AG09319 (cell line): ENCODE measurements around the gene B4GALNT4.

ENCODE experiments used
- DNase-seq: peaks from one replicate; pipeline ENCODE4 v3.0.0-alpha.2; 2010; ENCODE audit warnings: low read depth; ENCODE audit errors: extremely low read depth
- TF ChIP-seq, protein P1 (sequence below): IDR thresholded peaks from 2 replicates; pipeline ENCODE4 v1.5.1; 2011; ENCODE audit warnings: low read depth, mild to moderate bottlenecking, inconsistent platforms, low read length, moderate library complexity

The B4GALNT4 gene

DNA sequence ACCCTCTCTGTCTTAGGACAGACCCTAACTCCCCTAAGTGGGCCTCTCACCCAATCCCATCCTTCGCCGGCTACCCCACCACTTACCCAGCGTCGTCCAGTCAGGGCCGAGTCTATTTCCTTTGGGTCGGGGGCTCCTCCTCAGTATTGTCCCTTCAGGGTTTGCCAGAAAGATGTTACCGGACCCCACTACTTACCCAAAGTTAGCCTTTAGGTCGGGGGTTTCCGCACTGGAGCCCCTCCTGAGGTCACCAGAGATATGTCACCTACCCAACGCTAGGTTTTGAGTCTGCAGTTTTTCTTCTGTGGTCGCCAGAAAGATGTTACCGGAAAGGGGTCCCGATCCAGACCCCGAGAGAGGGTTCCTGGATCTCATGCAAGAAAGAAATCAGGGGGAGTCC lies 17.9 kb upstream of the B4GALNT4 start:
- no peak for DNase-seq
- TF ChIP-seq, protein P1, sequence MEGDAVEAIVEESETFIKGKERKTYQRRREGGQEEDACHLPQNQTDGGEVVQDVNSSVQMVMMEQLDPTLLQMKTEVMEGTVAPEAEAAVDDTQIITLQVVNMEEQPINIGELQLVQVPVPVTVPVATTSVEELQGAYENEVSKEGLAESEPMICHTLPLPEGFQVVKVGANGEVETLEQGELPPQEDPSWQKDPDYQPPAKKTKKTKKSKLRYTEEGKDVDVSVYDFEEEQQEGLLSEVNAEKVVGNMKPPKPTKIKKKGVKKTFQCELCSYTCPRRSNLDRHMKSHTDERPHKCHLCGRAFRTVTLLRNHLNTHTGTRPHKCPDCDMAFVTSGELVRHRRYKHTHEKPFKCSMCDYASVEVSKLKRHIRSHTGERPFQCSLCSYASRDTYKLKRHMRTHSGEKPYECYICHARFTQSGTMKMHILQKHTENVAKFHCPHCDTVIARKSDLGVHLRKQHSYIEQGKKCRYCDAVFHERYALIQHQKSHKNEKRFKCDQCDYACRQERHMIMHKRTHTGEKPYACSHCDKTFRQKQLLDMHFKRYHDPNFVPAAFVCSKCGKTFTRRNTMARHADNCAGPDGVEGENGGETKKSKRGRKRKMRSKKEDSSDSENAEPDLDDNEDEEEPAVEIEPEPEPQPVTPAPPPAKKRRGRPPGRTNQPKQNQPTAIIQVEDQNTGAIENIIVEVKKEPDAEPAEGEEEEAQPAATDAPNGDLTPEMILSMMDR = no peak

DNA sequence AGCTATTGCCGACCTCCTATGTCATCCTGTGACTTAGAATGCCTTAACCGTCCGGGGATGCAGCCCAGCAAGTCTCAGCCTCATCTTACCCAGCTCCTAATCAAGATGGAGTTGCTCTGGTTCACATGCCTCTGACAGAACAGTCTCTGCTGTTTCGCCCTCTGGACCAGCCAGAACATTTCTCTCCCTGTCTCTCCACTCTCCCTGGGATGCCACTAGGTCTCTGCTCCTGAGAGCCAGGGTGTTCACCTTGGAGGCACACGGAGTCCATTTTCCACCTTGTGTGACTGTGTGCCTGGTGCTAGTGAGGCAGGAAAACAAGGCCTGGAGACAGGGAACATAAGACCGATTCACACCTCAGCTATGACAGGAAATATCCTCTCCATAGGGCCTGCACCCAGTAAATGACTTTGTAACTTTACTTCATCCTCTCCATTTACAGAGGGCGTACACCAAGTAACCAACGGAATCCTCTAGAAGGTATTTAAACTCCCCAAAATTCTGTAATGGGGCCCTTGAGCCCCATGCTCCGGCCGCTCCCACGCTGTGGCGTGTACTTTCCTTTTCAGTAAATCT lies 16.8 kb upstream of the B4GALNT4 start:
- TF ChIP-seq, protein P1 = no peak
- DNase-seq = no peak

DNA sequence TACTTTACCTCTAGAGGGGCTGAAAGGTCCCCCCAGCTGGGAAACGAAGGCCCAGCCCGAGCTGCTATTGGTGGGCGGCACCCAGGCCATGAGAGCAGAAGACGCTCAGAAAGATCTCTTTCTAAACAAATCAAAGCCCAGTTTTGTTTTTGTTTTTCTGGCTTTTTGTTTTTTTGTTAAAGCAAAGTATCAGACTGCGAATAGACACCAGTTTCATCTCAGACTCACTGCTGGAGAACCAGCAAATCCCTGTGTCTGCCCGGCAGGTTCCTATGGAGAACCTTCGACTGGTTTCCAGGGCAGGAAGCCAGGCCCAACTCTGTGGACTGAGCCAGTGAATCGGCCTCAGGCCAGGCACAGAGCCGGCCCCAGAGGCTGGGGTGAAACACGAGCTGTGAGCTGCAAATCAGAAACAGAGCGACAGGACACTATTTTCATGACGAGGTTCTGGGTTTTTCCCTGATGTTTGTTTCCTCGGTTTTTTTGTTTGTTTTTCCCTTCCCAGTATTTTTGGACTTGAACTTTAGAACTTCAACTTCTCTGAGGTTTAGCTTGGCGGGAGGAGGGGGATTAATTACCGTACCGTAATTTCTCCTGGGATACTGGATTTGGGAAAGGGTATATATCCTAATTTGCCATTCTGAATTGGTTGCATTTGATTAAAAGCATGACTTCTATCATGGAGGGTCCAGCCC lies 16.0 kb upstream of the B4GALNT4 start:
- TF ChIP-seq, protein P1 = no peak
- peak; percentile 91 for DNase-seq

DNA sequence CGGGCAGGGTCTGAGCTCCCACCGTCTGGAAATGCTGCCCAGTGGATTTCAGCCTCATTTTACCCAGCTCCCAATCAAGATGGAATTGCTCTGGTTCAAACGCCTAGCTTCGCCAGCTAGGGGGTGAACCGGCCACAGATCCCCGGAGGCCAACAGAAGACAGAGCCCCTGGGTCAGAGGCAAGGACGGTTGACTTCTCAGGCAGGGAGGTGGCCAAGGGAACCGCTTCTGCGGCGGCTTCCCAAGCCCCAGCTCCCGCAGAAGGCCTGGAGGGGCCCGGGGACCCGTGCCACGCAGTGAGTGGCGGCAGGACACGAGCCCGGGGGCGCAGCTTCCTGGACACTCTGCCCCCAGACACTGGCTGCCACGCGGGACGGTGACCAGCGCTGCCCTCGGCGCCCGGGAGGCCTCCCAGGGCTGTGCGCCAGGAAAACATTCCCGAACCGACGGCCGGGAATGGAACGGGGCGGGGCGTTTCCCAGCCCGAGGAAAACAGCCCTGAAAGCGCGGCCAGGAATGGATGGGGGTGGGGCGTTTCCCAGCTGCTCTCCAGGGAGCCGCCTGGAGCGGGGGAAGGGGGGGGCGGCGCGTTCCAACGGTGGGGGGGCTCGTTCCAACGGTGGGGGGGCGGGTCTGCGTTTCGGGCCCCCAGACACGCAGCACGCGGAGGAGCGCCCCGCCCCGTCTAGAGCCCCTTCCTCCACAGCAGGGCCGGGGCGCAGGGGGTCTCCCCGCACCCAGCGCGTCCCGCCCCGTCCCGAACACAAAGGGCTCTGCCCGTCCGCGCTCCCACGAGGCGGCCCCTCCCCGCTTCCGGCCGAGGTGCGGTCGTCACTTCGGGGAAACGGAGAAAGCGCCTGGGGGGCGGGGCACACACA lies 13.5 kb upstream of the B4GALNT4 start:
- TF ChIP-seq, protein P1 = no peak
- peak; percentile 97 for DNase-seq

DNA sequence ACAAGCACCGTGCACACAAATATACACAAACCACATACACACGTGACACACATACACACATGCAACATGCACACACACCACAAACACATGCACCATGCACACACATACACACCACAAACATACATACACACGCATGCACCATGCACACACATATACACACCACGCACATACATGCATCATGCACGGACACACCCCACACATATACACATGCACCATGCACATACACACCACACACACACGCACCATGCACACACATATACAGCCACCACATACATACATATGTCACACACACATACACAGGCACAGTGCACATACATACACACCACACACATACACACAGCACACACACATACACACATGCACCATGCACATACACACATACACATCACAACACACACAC lies 12.7 kb upstream of the B4GALNT4 start:
- TF ChIP-seq, protein P1 = no peak
- DNase-seq = no peak

DNA sequence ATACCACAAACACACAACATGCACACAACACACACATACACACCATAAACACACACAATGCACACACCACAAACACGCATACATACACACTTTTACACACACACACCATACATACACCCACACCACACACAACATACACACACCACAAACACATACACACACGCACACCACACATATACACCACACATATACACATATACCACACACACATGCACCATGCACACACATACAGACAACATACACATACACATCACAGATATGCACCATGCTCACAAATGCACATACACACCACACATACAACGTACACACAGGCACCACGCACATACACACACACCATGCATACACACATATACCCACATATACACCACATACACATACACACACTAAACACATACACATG lies 11.7 kb upstream of the B4GALNT4 start:
- DNase-seq = no peak
- TF ChIP-seq, protein P1 = no peak
